GM12892 (cell line): ENCODE results near the gene FAM120AOS.
A peak's percentile ranks its signal among the peaks of the same experiment; 100 is the strongest.

Experiments
- POLR2A ChIP-seq: IDR thresholded peaks from 2 replicates; pipeline ENCODE4 v1.6.1; 2011; ENCODE audit warnings: low read depth, low read length, control low read depth
- POLR2AphosphoS5 ChIP-seq: IDR thresholded peaks from 2 replicates; pipeline ENCODE4 v1.6.1; 2011; ENCODE audit warnings: low read depth, low read length, control low read depth
- TAF1 ChIP-seq: IDR thresholded peaks from 2 replicates; pipeline ENCODE4 v1.6.1; 2011; ENCODE audit warnings: low read depth, mild to moderate bottlenecking, control low read depth, low read length, borderline replicate concordance

DNA sequence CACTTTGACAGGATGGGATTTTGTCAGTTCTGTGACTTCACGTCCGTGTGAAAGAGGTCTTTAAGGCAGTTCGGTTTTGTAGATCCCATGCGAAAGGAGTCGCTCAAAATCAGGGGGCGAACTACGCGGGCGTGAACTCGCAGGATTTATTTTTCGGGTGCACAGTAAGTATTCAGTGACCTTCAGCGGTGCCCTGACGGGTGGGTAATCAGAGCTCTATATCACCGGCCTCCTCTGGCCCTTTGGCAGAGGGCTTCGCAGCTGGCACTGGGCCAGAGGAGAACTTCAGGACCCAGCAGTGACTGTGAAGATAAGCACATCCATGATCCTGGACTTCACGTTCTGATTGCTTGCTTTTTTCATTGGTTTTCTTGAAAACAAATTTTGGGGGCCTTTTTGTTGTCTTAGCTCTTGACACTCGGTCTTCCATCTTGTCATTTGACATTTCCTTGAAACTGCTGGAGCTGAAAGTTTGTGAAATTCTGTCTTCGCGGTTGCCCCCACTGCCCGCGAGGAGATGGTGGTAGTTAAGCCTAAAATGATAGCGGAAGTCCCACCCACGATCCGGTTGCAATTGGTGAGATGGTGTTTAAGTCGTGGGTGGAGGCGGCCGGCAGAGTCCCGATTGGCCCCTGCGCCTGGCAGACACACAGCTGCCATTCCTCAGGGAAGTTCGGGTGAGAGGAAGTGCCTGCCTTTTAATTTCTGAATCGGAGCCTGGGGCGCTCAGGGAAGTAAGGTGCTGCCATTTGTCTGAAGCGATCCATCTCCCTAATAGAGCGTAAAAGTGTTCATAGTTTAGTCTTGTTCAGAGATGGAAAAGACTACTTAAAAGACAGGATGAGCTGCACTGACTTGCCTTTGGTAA is at the start of gene FAM120AOS:
- no peak for TF ChIP-seq POLR2A
- peak; percentile 64; the same call in 1 of the 2 replicates for TF ChIP-seq TAF1
- TF ChIP-seq POLR2AphosphoS5, result no peak
